ENCODE measurements around the gene SLC1A1.

The SLC1A1 gene

GRCh38 chr9:4567601-4568000, 77.3 kb downstream of the SLC1A1 start:
- in situ Hi-C loops (cut with MboI; ENCODE audit: low pct_unique_long_range_greater_than_20kb, low sequenced_read_pairs) = no loop called here
- no peak for DNase-seq

GRCh38 chr9:4569101-4569500, 78.8 kb downstream of the SLC1A1 start:
- in situ Hi-C loops (cut with MboI; ENCODE audit: low pct_unique_long_range_greater_than_20kb, low sequenced_read_pairs) = no loop called here
- no peak for DNase-seq

GRCh38 chr9:4572184-4572826, 82.0 kb downstream of the SLC1A1 start:
- no peak for DNase-seq
- in situ Hi-C loops (cut with MboI; ENCODE audit: low pct_unique_long_range_greater_than_20kb, low sequenced_read_pairs) = no loop called here

- in situ Hi-C loops (cut with MboI; ENCODE audit: low pct_unique_long_range_greater_than_20kb, low sequenced_read_pairs) = no loop called here
Measured at GRCh38 chr9:4573176-4573575, 82.9 kb downstream of the SLC1A1 start.

GRCh38 chr9:4573634-4574389, 83.5 kb downstream of the SLC1A1 start:
- no peak for DNase-seq

More at GRCh38 chr9:4573176-4573575, 82.9 kb downstream of the SLC1A1 start:
- no peak for DNase-seq

GRCh38 chr9:4574657-4575243, 84.5 kb downstream of the SLC1A1 start:
- no peak for DNase-seq
- in situ Hi-C loops (cut with MboI; ENCODE audit: low pct_unique_long_range_greater_than_20kb, low sequenced_read_pairs) = loop anchor here (25.0 kb wide), 1 partner anchor 87 kb away; the partner anchor contains the start of gene SLC1A1

More at GRCh38 chr9:4573634-4574389, 83.5 kb downstream of the SLC1A1 start:
- in situ Hi-C loops (cut with MboI; ENCODE audit: low pct_unique_long_range_greater_than_20kb, low sequenced_read_pairs) = no loop called here

- no peak for DNase-seq
- in situ Hi-C loops (cut with MboI; ENCODE audit: low pct_unique_long_range_greater_than_20kb, low sequenced_read_pairs) = loop anchor here (25.0 kb wide), 1 partner anchor 89 kb away; the partner anchor contains the start of gene SLC1A1
Measured at GRCh38 chr9:4575997-4576396, 85.7 kb downstream of the SLC1A1 start.

GRCh38 chr9:4576448-4576847, 86.2 kb downstream of the SLC1A1 start:
- in situ Hi-C loops (cut with MboI; ENCODE audit: low pct_unique_long_range_greater_than_20kb, low sequenced_read_pairs) = loop anchor here (25.0 kb wide), 1 partner anchor 89 kb away; the partner anchor contains the start of gene SLC1A1
- DNase-seq = no peak

GRCh38 chr9:4579001-4579400, 88.7 kb downstream of the SLC1A1 start:
- DNase-seq = no peak
- in situ Hi-C loops (cut with MboI; ENCODE audit: low pct_unique_long_range_greater_than_20kb, low sequenced_read_pairs) = loop anchor here (25.0 kb wide), 1 partner anchor 92 kb away; the partner anchor contains the start of gene SLC1A1

GRCh38 chr9:4581035-4581760, 90.9 kb downstream of the SLC1A1 start:
- in situ Hi-C loops (cut with MboI; ENCODE audit: low pct_unique_long_range_greater_than_20kb, low sequenced_read_pairs) = loop anchor here (25.0 kb wide), 1 partner anchor 94 kb away; the partner anchor contains the start of gene SLC1A1
- no peak for DNase-seq

GRCh38 chr9:4581861-4582565, 91.7 kb downstream of the SLC1A1 start:
- in situ Hi-C loops (cut with MboI; ENCODE audit: low pct_unique_long_range_greater_than_20kb, low sequenced_read_pairs) = loop anchor here (25.0 kb wide), 1 partner anchor 95 kb away; the partner anchor contains the start of gene SLC1A1
- DNase-seq = no peak

GRCh38 chr9:4583001-4583400, 92.7 kb downstream of the SLC1A1 start:
- DNase-seq = no peak
- in situ Hi-C loops (cut with MboI; ENCODE audit: low pct_unique_long_range_greater_than_20kb, low sequenced_read_pairs) = loop anchor here (25.0 kb wide), 1 partner anchor 96 kb away; the partner anchor contains the start of gene SLC1A1

GRCh38 chr9:4584636-4585035, 94.4 kb downstream of the SLC1A1 start:
- DNase-seq = no peak
- in situ Hi-C loops (cut with MboI; ENCODE audit: low pct_unique_long_range_greater_than_20kb, low sequenced_read_pairs) = loop anchor here (25.0 kb wide), 1 partner anchor 97 kb away; the partner anchor contains the start of gene SLC1A1

- in situ Hi-C loops (cut with MboI; ENCODE audit: low pct_unique_long_range_greater_than_20kb, low sequenced_read_pairs) = loop anchor here (25.0 kb wide), 1 partner anchor 98 kb away; the partner anchor contains the start of gene SLC1A1
- DNase-seq = no peak
Measured at GRCh38 chr9:4585135-4585534, 94.9 kb downstream of the SLC1A1 start.

GRCh38 chr9:4588721-4589120, 98.5 kb downstream of the SLC1A1 start:
- DNase-seq = no peak
- in situ Hi-C loops (cut with MboI; ENCODE audit: low pct_unique_long_range_greater_than_20kb, low sequenced_read_pairs) = loop anchor here (25.0 kb wide), 1 partner anchor 101 kb away; the partner anchor contains the start of gene SLC1A1

- in situ Hi-C loops (cut with MboI; ENCODE audit: low pct_unique_long_range_greater_than_20kb, low sequenced_read_pairs) = loop anchor here (25.0 kb wide), 1 partner anchor 103 kb away; the partner anchor contains the start of gene SLC1A1
- DNase-seq = no peak
Measured at GRCh38 chr9:4590430-4591122, 100.3 kb downstream of the SLC1A1 start.

- DNase-seq = no peak
- in situ Hi-C loops (cut with MboI; ENCODE audit: low pct_unique_long_range_greater_than_20kb, low sequenced_read_pairs) = loop anchor here (25.0 kb wide), 1 partner anchor 104 kb away; the partner anchor contains the start of gene SLC1A1
Measured at GRCh38 chr9:4591123-4591500, 100.8 kb downstream of the SLC1A1 start.
